GM23248 (cell line): Measurements from ENCODE around the gene ADGRV1. TPM values are rescaled to one million over a fixed set of nuclear protein-coding genes. Genes with fewer than 3 reads are reported as not detected.

Experiments
- DNase-seq: peaks from one replicate; pipeline ENCODE4 v3.0.0-alpha.2; 2015
- H2AFZ ChIP-seq: fragments of 200-600 bp; sonication (generic); 2 replicates; pipeline ENCODE4 v1.6.1; 2016; ENCODE audit warnings: antibody characterized with exemption
- H3F3A ChIP-seq: fragments of 200-600 bp; sonication (generic); 2 replicates; pipeline ENCODE4 v1.6.1; 2016; ENCODE audit warnings: mild to moderate bottlenecking, antibody characterized with exemption, mixed run types; ENCODE audit not compliant: insufficient read depth
- H3K27ac ChIP-seq: fragments of 200-600 bp; sonication (generic); 2 replicates; pipeline ENCODE4 v1.5.1; 2016; ENCODE audit warnings: mild to moderate bottlenecking
- H3K27me3 ChIP-seq: fragments of 200-600 bp; sonication (generic); replicated peaks from 2 replicates; pipeline ENCODE4 v1.6.1; 2016; ENCODE audit warnings: mild to moderate bottlenecking; ENCODE audit not compliant: insufficient read depth
- H3K36me3 ChIP-seq: fragments of 200-600 bp; sonication (generic); 2 replicates; pipeline ENCODE4 v1.6.1; 2016; ENCODE audit warnings: low read depth, mild to moderate bottlenecking
- H3K4me1 ChIP-seq: fragments of 200-600 bp; sonication (generic); 2 replicates; pipeline ENCODE4 v1.6.1; 2016; ENCODE audit warnings: mild to moderate bottlenecking; ENCODE audit not compliant: insufficient read depth
- H3K4me2 ChIP-seq: fragments of 200-600 bp; sonication (generic); one replicate; pipeline ENCODE4 v1.6.1; 2016; ENCODE audit warnings: mild to moderate bottlenecking; ENCODE audit not compliant: unreplicated experiment
- H3K4me3 ChIP-seq: fragments of 200-600 bp; sonication (generic); 2 replicates; pipeline ENCODE4 v1.5.1; 2016; ENCODE audit warnings: mild to moderate bottlenecking
- H3K79me2 ChIP-seq: fragments of 200-600 bp; sonication (generic); 2 replicates; pipeline ENCODE4 v1.6.1; 2016; ENCODE audit warnings: mild to moderate bottlenecking; ENCODE audit not compliant: insufficient read depth
- H3K9ac ChIP-seq: fragments of 200-600 bp; sonication (generic); 2 replicates; pipeline ENCODE4 v1.6.1; 2016; ENCODE audit warnings: mild to moderate bottlenecking
- H3K9me2 ChIP-seq: fragments of 200-600 bp; sonication (generic); 2 replicates; pipeline ENCODE4 v1.6.1; 2016; ENCODE audit warnings: mixed run types, mild to moderate bottlenecking, moderate library complexity; ENCODE audit not compliant: insufficient read depth
- H3K9me3 ChIP-seq: fragments of 200-600 bp; sonication (generic); one replicate; pipeline ENCODE4 v1.6.1; 2017; ENCODE audit warnings: low read depth
- H4K20me1 ChIP-seq: fragments of 200-600 bp; sonication (generic); 2 replicates; pipeline ENCODE4 v1.6.0; 2016; ENCODE audit not compliant: insufficient read depth
- EZH2 ChIP-seq: fragments of 200-600 bp; sonication (generic); IDR thresholded peaks from 2 replicates; pipeline ENCODE4 v1.6.1; 2018; ENCODE audit warnings: antibody characterized with exemption, mild to moderate bottlenecking; ENCODE audit not compliant: insufficient read depth, poor library complexity, severe bottlenecking
- EZH2phosphoT487 ChIP-seq: fragments of 200-600 bp; sonication (generic); IDR thresholded peaks from 2 replicates; pipeline ENCODE4 v1.6.1; 2018; ENCODE audit warnings: antibody characterized with exemption, moderate library complexity, mild to moderate bottlenecking, low read depth; ENCODE audit not compliant: insufficient read depth
- WGBS, 2 experiments: methylation state at CpG; one replicate each; pipeline ENCODE4 v1.1.6; 2015 to 2017; ENCODE audit warnings: low lambda C conversion rate in 2 of 2, low coverage in 1 of 2; ENCODE audit errors: missing lambda C conversion rate in 2 of 2; 5-methylcytosine and 5-hydroxymethylcytosine counted together
- in situ Hi-C: fragments of 300-500 bp; cut with MboI; formaldehyde crosslinking; loops from 2 replicates; pipeline ENCODE4 v1.15.0; 2020
- polyA plus RNA-seq: library from polyadenylated mRNA; unstranded; fragments of >200 nt; fragmentation: Nextera tagmentation; extraction: Ambion mirVana; gene quantifications from 2 replicates; pipeline ENCODE4 v1.2.1, GENCODE V29; 2016
- total RNA-seq: library from RNA; depleted of rRNA; stranded (reverse); fragments of >200 nt; shearing (Covaris generic); gene quantifications from 2 replicates; pipeline ENCODE4 v1.2.3, GENCODE V29; 2014

ADGRV1 gene
- total and polyA plus RNA-seq, 2 experiments from 2014 or later: not detected

DNA sequence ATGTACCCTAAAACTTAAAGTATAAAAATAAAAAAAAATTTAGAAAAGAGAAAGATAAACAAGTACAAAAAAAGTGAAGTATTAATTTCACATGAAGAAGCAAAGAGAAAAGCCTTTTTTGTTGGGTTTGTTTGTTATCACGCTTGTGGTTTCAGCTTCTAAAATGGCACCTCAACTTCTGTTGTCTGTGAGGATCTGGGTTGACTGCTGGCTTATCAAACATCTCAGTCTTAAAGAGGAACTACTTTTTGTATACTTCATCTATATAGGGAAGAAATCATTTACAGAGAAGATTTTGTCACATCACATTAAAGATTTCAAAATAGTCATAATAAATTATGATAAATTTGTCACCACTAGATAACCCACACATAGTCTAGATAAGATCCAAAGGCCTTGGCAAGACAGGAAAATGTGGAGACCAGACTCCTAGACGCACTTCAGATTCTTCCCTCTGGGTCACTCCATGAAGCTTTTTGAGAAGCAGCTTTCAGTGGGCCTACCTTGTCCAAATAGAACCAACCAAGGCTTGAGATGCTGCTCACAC, 8.8 kb upstream of the ADGRV1 start:
- Histone ChIP-seq H4K20me1 (no peaks in the 10 kb centered on the region), H3K4me1 (no peaks in the 10 kb centered on the region), H3K9ac (no peak overlapping the region), H3K9me2 (no peaks in the 10 kb centered on the region), H2AFZ (no peak overlapping the region), H3K27me3 (peaks cover 31% of the 10 kb centered on the region), H3K36me3 (no peaks in the 10 kb centered on the region), H3K4me3 (no peak overlapping the region), H3K4me2 (no peak overlapping the region), H3F3A (no peaks in the 10 kb centered on the region), H3K9me3 (no peaks in the 10 kb centered on the region), H3K27ac (no peak overlapping the region), H3K79me2 (no peaks in the 10 kb centered on the region)
- WGBS, 2 experiments: 54 to 57% methylated on average over 2 of the region's 2 CpGs
- no peak for TF ChIP-seq EZH2phosphoT487
- TF ChIP-seq EZH2: no peak
- DNase-seq: no peak
- in situ Hi-C loops: no loop called here

DNA sequence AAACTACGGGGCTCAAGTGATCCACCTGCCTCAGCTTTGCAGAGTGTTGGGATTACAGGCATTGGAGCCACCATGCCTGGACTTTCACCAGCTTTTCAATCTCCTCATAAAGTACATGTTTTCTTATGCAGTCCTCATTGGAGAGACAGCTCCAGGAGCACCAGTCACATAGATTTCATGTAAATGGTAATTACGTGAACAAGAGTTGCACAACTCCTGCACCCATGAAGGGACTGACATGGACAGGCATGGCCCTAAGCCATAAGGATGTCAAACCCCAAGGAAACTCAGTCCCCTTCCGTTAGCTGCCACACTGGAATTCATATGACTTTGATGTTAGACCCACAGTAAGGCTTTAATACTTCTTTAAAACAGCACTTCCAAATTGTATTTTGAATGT, 7.6 kb upstream of the ADGRV1 start:
- DNase-seq: no peak
- no peak overlapping the region for H3K9ac ChIP-seq
- no peaks in the 10 kb centered on the region for H3K9me3 ChIP-seq
- TF ChIP-seq EZH2phosphoT487 (no peak), EZH2 (no peak)
- in situ Hi-C loops: no loop called here
- H4K20me1 ChIP-seq: no peaks in the 10 kb centered on the region
- H3K27me3 ChIP-seq: peaks cover 29% of the 10 kb centered on the region
- no peaks in the 10 kb centered on the region for H3K36me3 ChIP-seq
- H3K27ac ChIP-seq: no peak overlapping the region
- H3K4me2 ChIP-seq: no peak overlapping the region
- H3K79me2 ChIP-seq: no peaks in the 10 kb centered on the region
- H3K4me3 ChIP-seq: no peak overlapping the region
- WGBS, 2 experiments: 37 to 53% methylated on average over 3 of the region's 3 CpGs
- H3K4me1 ChIP-seq: no peaks in the 10 kb centered on the region
- H3F3A ChIP-seq: no peaks in the 10 kb centered on the region
- no peak overlapping the region for H2AFZ ChIP-seq
- no peaks in the 10 kb centered on the region for H3K9me2 ChIP-seq

DNA sequence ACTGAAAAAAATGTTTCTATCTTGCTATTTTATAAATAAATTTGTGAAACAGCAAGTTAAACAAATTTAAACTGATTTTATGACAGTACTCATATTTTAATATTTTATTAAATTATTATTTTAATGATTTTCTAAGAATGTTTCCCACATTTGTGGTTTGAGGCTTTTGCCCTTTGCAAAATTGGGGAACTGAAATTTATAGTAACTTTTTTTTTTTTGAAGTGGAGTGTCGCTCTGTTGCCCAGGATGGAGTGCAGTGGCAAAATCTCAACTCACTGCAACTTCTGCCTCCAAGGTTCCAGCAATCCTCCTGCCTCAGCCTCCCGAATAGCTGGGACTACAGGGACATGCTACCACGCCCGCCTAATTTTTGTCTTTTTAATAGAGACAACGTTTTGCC, 7.2 kb upstream of the ADGRV1 start:
- no peaks in the 10 kb centered on the region for H3K4me1 ChIP-seq
- no peaks in the 10 kb centered on the region for H4K20me1 ChIP-seq
- no peak overlapping the region for H3K27ac ChIP-seq
- H3F3A ChIP-seq: no peaks in the 10 kb centered on the region
- H3K9ac ChIP-seq: no peak overlapping the region
- no peaks in the 10 kb centered on the region for H3K9me2 ChIP-seq
- no peaks in the 10 kb centered on the region for H3K36me3 ChIP-seq
- H3K27me3 ChIP-seq: peaks cover 33% of the 10 kb centered on the region
- in situ Hi-C loops: no loop called here
- no peak overlapping the region for H3K4me2 ChIP-seq
- H3K4me3 ChIP-seq: no peak overlapping the region
- TF ChIP-seq EZH2phosphoT487 (no peak), EZH2 (no peak)
- no peak for DNase-seq
- no peaks in the 10 kb centered on the region for H3K9me3 ChIP-seq
- 33 to 34% methylated on average over 5 of the region's 5 CpGs for WGBS, 2 experiments
- H3K79me2 ChIP-seq: no peaks in the 10 kb centered on the region
- H2AFZ ChIP-seq: no peak overlapping the region

DNA sequence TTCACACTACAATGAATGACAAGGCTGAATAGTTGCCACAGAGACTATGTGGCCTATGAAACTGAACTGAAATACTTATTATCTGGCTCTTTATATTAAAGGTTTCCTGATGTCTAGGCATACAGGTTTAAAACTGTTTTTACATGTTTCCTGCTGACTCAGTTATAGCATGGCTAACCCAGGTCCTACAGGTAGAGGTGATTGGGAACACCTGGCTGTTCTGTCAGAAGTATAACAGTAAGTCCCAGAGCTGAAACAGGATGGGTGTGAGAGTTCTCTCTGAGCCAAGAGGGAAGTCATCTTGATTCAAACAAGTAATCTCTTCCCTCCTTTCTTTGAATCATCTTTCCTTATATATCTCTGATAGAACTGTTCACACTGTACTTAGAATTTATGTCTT, 4.9 kb upstream of the ADGRV1 start:
- Histone ChIP-seq H4K20me1 (no peaks in the 10 kb centered on the region), H3K27ac (no peak overlapping the region), H3K4me1 (no peaks in the 10 kb centered on the region), H3K4me2 (no peak overlapping the region), H3K4me3 (no peak overlapping the region), H2AFZ (no peak overlapping the region), H3K9me3 (no peaks in the 10 kb centered on the region), H3K9ac (no peak overlapping the region), H3K9me2 (no peaks in the 10 kb centered on the region), H3K36me3 (no peaks in the 10 kb centered on the region), H3F3A (no peaks in the 10 kb centered on the region), H3K27me3 (peaks cover 39% of the 10 kb centered on the region), H3K79me2 (no peaks in the 10 kb centered on the region)
- no peak for TF ChIP-seq EZH2phosphoT487
- TF ChIP-seq EZH2: no peak
- DNase-seq: no peak
- in situ Hi-C loops: no loop called here
